Measurements from ENCODE around the gene ASTN2. TPM values are rescaled to one million over a fixed set of nuclear protein-coding genes. Genes with fewer than 3 reads are reported as not detected.

Gene ASTN2
- total RNA-seq, 2 donors from 2014 or later, result 113 to 153 TPM

- WGBS, result 80% methylated on average over 2 of the region's 2 CpGs
- Histone ChIP-seq H3K27ac (no peak overlapping the region), H3K36me3 (no peaks in the 10 kb centered on the region), H3K9me3 (no peaks in the 10 kb centered on the region), H3K27me3 (replicated peaks; ENCODE audit: insufficient read depth) (no peaks in the 10 kb centered on the region), H3K4me3 (no peak overlapping the region), H3K4me1 (replicated peaks) (no peaks in the 10 kb centered on the region)
- DNase-seq (ENCODE audit: low spot score), result no peak
- intact Hi-C loops (cut with DNase I), result no loop called here
- TF ChIP-seq CTCF (IDR thresholded peaks at IDR 0.05) (no peak), POLR2AphosphoS5 (IDR thresholded peaks at IDR 0.05) (no peak), POLR2A (IDR thresholded peaks at IDR 0.05) (no peak)
Measured at GRCh38 chr9:116409129-116409528, 1005.7 kb downstream of the ASTN2 start.

DNA sequence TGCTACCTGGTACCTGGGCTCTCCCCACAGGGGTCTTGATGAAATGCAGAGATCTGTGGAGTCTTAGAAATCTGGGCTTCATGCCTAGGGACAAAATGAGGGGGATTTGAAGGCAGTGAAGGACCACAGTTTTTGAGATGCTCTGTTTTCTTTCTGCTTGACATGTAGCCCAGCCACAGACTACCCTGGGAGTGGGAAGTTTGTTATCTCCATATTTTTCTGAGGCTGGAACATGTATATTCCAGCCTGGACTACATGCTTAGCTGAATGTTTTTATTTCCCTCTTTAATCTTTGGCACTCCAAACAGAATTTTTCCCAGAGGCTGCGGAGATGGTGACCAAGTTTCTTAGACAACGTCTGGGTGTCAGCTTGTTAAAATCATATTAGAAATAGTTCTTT lies 1008.4 kb downstream of the ASTN2 start:
- Histone ChIP-seq H3K27ac (no peak overlapping the region), H3K9me3 (no peaks in the 10 kb centered on the region), H3K4me3 (no peak overlapping the region), H3K36me3 (no peaks in the 10 kb centered on the region), H3K4me1 (replicated peaks) (no peaks in the 10 kb centered on the region), H3K27me3 (replicated peaks; ENCODE audit: insufficient read depth) (no peaks in the 10 kb centered on the region)
- no peak for DNase-seq (ENCODE audit: low spot score)
- intact Hi-C loops (cut with DNase I), result no loop called here
- TF ChIP-seq CTCF (IDR thresholded peaks at IDR 0.05) (no peak), POLR2A (IDR thresholded peaks at IDR 0.05) (no peak), POLR2AphosphoS5 (IDR thresholded peaks at IDR 0.05) (no peak)
- WGBS, result 81% methylated on average over 2 of the region's 2 CpGs

DNA sequence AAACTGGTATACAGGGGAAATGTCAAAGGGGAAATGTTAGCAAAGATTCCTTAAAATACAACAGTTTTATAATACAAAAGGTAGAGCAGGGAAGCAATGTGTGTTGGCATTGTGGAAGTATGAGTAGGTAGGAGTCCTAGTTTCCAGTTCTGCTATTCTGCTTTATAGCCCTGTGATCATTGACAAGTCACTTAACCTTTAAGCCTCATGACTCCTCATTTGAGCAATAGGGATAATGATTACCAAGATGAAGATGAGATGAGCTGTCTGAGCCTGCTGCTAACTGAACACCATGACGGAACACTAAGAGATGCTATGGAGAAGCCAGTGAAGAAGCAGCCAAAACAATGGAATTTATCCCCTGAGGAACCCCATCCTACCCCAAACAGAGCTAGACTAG lies 1009.5 kb downstream of the ASTN2 start:
- intact Hi-C loops (cut with DNase I), result no loop called here
- Histone ChIP-seq H3K4me1 (replicated peaks) (no peaks in the 10 kb centered on the region), H3K9me3 (no peaks in the 10 kb centered on the region), H3K4me3 (no peak overlapping the region), H3K36me3 (no peaks in the 10 kb centered on the region), H3K27ac (no peak overlapping the region), H3K27me3 (replicated peaks; ENCODE audit: insufficient read depth) (no peaks in the 10 kb centered on the region)
- 96% methylated on average over 1 of the region's 1 CpG for WGBS
- no peak for DNase-seq (ENCODE audit: low spot score)
- no peak for TF ChIP-seq POLR2A (IDR thresholded peaks at IDR 0.05)

DNA sequence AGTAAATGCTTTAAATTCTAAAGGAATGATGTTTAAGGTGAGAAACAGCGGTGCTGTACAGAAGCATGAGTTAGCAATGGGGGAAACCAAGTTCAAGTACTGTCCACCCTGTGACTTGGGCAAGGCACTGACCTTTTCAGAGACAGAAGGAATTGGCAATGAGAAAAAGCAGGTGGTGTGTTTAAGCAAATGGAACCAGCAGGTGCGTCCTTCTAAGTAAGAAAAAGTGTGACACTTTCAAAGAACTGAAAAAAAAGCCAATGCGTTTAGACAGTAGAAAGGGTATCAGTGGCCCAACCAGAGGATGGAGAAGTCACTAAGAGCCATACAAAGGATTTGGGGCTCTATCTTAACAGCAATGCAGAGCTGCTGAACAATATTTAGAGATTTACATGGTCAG lies 1010.6 kb downstream of the ASTN2 start:
- Histone ChIP-seq H3K9me3 (no peaks in the 10 kb centered on the region), H3K4me1 (replicated peaks) (no peaks in the 10 kb centered on the region), H3K36me3 (no peaks in the 10 kb centered on the region), H3K4me3 (no peak overlapping the region), H3K27me3 (replicated peaks; ENCODE audit: insufficient read depth) (no peaks in the 10 kb centered on the region), H3K27ac (no peak overlapping the region)
- 97% methylated on average over 3 of the region's 3 CpGs for WGBS
- DNase-seq (ENCODE audit: low spot score), result no peak
- TF ChIP-seq POLR2AphosphoS5 (IDR thresholded peaks at IDR 0.05) (no peak), CTCF (IDR thresholded peaks at IDR 0.05) (no peak), POLR2A (IDR thresholded peaks at IDR 0.05) (no peak)
- intact Hi-C loops (cut with DNase I), result no loop called here

DNA sequence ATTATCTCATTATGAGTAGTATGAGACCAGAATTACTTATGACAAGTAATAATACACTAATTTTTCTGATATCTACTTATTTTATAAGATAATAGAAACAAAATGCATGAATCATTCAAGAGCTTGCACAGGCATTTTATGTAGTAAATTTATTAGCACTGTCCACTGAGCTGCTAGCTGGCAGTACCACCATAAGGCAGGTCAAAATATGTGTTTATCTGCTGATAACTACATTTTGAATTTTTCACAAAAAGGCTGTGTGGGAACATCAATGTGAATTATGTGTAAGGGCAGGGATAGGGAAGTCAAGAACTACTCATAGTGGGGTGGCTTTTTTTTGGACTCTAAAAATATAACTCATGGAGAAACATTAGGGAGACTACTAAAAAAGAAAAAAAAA lies 1011.7 kb downstream of the ASTN2 start:
- H3K36me3 ChIP-seq, result no peaks in the 10 kb centered on the region
- TF ChIP-seq POLR2AphosphoS5 (IDR thresholded peaks at IDR 0.05) (no peak), CTCF (IDR thresholded peaks at IDR 0.05) (no peak), POLR2A (IDR thresholded peaks at IDR 0.05) (no peak)
- H3K27ac ChIP-seq, result no peak overlapping the region
- H3K4me1 ChIP-seq (replicated peaks), result no peaks in the 10 kb centered on the region
- no peak overlapping the region for H3K4me3 ChIP-seq
- H3K27me3 ChIP-seq (replicated peaks; ENCODE audit: insufficient read depth), result no peaks in the 10 kb centered on the region
- no peak for DNase-seq (ENCODE audit: low spot score)
- intact Hi-C loops (cut with DNase I), result no loop called here
- no peaks in the 10 kb centered on the region for H3K9me3 ChIP-seq

Data from prostate gland (tissue), 2 donors.